SK-N-SH treated with all-trans-retinoic acid at 6 μM for 48 hours (cell line): ENCODE measurements around the gene NSUN2.

Experiments used
- ATAC-seq: fragments of 200-7000 bp; cut with Tn5 transposase; 3 replicates; pipeline ENCODE4 v1.9.1; 2020; ENCODE audit warnings: mild to moderate bottlenecking, moderate library complexity
- ARNTL ChIP-seq: fragments of 450-650 bp; formaldehyde crosslinking; IDR thresholded peaks from 2 replicates; pipeline ENCODE4 v1.5.0; 2020; ENCODE audit warnings: low read depth, mild to moderate bottlenecking, moderate library complexity, borderline replicate concordance
- BACH2 ChIP-seq: fragments of 250-450 bp; sonication (Bioruptor Pico); IDR thresholded peaks from 2 replicates; pipeline ENCODE4 v1.9.0; 2021; ENCODE audit warnings: mild to moderate bottlenecking, borderline replicate concordance
- CSDC2 ChIP-seq: fragments of 250-450 bp; sonication (Bioruptor Pico); IDR thresholded peaks from 2 replicates; pipeline ENCODE4 v1.5.0; 2020; ENCODE audit warnings: mild to moderate bottlenecking, moderate library complexity
- ESRRG ChIP-seq: fragments of 250-450 bp; sonication (Bioruptor Pico); IDR thresholded peaks from 2 replicates; pipeline ENCODE4 v1.6.1; 2021; ENCODE audit warnings: mild to moderate bottlenecking
- GLIS3 ChIP-seq: fragments of 250-450 bp; sonication (Bioruptor Pico); IDR thresholded peaks from 2 replicates; pipeline ENCODE4 v1.5.0; 2020; ENCODE audit warnings: mild to moderate bottlenecking, moderate library complexity
- ISL1 ChIP-seq: fragments of 250-450 bp; sonication (Bioruptor Pico); IDR thresholded peaks from 2 replicates; pipeline ENCODE4 v2.1.2; 2022; ENCODE audit warnings: mild to moderate bottlenecking, moderate library complexity
- OSR1 ChIP-seq: fragments of 250-450 bp; sonication (Bioruptor Pico); IDR thresholded peaks from 2 replicates; pipeline ENCODE4 v1.8.0; 2022; ENCODE audit warnings: moderate library complexity, mild to moderate bottlenecking, inconsistent platforms
- PPARA ChIP-seq: fragments of 250-450 bp; sonication (Bioruptor Pico); IDR thresholded peaks from 2 replicates; pipeline ENCODE4 v1.5.0; 2020; ENCODE audit warnings: mild to moderate bottlenecking, borderline replicate concordance
- RARB ChIP-seq: fragments of 250-450 bp; sonication (Bioruptor Pico); IDR thresholded peaks from 2 replicates; pipeline ENCODE4 v1.8.0; 2021; ENCODE audit warnings: mild to moderate bottlenecking, moderate library complexity
- SNAI2 ChIP-seq: fragments of 250-450 bp; sonication (Bioruptor Pico); IDR thresholded peaks from 2 replicates; pipeline ENCODE4 v1.5.0; 2020; ENCODE audit warnings: mild to moderate bottlenecking, moderate library complexity
- TCF4 ChIP-seq: fragments of 250-450 bp; sonication (Bioruptor Pico); IDR thresholded peaks from 2 replicates; pipeline ENCODE4 v1.8.0; 2021; ENCODE audit warnings: mild to moderate bottlenecking, moderate library complexity, borderline replicate concordance
- TOX ChIP-seq: fragments of 250-450 bp; sonication (Bioruptor Pico); IDR thresholded peaks from 2 replicates; pipeline ENCODE4 v1.8.0; 2021; ENCODE audit warnings: mild to moderate bottlenecking, moderate library complexity, borderline replicate concordance
- ZC3H10 ChIP-seq: fragments of 250-450 bp; sonication (Bioruptor Pico); IDR thresholded peaks from 2 replicates; pipeline ENCODE4 v1.5.1; 2021; ENCODE audit warnings: mild to moderate bottlenecking, moderate library complexity
- ZFP3 ChIP-seq: fragments of 250-450 bp; sonication (Bioruptor Pico); IDR thresholded peaks from 2 replicates; pipeline ENCODE4 v1.5.0; 2020; ENCODE audit warnings: mild to moderate bottlenecking, moderate library complexity
- ZFP30 ChIP-seq: fragments of 450-650 bp; formaldehyde crosslinking; IDR thresholded peaks from 2 replicates; pipeline ENCODE4 v1.5.0; 2022; ENCODE audit warnings: mild to moderate bottlenecking, moderate library complexity
- ZNF565 ChIP-seq: fragments of 450-650 bp; formaldehyde crosslinking; conservative IDR thresholded peaks from 2 replicates; pipeline ENCODE4 v1.5.0; 2020; ENCODE audit warnings: low read depth, mild to moderate bottlenecking, moderate library complexity
- ZNF70 ChIP-seq: fragments of 450-650 bp; formaldehyde crosslinking; IDR thresholded peaks from 2 replicates; pipeline ENCODE4 v1.5.0; 2020; ENCODE audit warnings: mild to moderate bottlenecking, moderate library complexity
- ZNF8 ChIP-seq: fragments of 450-650 bp; formaldehyde crosslinking; IDR thresholded peaks from 2 replicates; pipeline ENCODE4 v1.5.0; 2020; ENCODE audit warnings: mild to moderate bottlenecking, moderate library complexity
- TF ChIP-seq, protein P1 (sequence below): fragments of 250-450 bp; sonication (Bioruptor Pico); IDR thresholded peaks from 2 replicates; pipeline ENCODE4 v1.5.1; 2020; ENCODE audit warnings: low read depth, mild to moderate bottlenecking, moderate library complexity
- TF ChIP-seq, protein P2 (sequence below): fragments of 250-450 bp; sonication (Bioruptor Pico); IDR thresholded peaks from 2 replicates; pipeline ENCODE4 v1.8.0; 2021; ENCODE audit warnings: low read depth, mild to moderate bottlenecking, moderate library complexity, borderline replicate concordance
- TF ChIP-seq, protein P3 (sequence below): fragments of 250-450 bp; sonication (Bioruptor Pico); IDR thresholded peaks from 2 replicates; pipeline ENCODE4 v1.5.0; 2020; ENCODE audit warnings: mild to moderate bottlenecking, moderate library complexity
- TF ChIP-seq, protein P4 (sequence below): fragments of 250-450 bp; sonication (Bioruptor Pico); IDR thresholded peaks from 2 replicates; pipeline ENCODE4 v1.5.1; 2021; ENCODE audit warnings: mild to moderate bottlenecking, moderate library complexity

NSUN2 gene

DNA sequence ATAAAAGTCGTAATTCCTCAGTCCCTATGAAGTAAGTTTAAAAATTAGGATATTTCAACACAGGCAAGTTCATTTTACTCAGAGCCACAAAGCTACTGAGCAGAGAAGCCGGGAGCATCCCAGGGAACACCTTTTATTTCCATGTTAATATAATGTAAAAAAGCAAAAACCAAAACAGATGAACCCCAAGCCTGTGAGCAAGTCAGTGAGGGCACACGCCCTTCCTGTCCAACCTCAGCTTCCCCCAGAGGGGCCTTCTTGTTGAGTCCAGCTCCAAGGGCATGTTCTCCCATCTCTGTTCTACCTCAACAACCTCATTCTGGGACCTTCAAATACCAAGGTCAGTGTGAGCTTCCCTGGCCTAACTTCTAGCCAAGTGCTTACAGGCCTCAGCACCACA is 24.8 kb downstream of the NSUN2 start:
- no peak for ATAC-seq
- TF ChIP-seq PPARA (CRISPR knock-in tag): no peak
- no peak for TF ChIP-seq TCF4 (CRISPR knock-in tag)
- no peak for TF ChIP-seq ZFP3 (CRISPR knock-in tag)
- no peak for TF ChIP-seq CSDC2 (CRISPR knock-in tag)
- no peak for TF ChIP-seq GLIS3 (CRISPR knock-in tag)
- TF ChIP-seq, all 23 proteins: peak for 0

DNA sequence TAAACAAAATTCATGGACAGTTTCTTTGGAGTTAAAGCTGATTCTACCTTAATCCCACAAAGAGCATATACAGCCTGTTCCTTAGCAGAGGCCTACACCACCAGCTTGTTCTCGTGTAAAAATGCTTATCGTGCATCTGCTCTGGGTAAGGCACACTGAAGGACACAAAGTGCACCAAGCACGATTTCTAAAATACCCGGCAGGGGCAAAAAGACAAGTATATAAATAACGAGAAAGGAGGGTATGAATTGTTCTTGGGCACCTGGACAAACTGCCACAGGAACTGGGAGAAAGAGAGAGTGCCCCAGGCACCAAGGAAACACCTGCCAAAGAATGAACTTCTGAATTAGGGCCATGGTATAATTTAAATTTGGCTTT is 25.3 kb downstream of the NSUN2 start:
- TF ChIP-seq TCF4 (CRISPR knock-in tag) (no peak), ZFP3 (CRISPR knock-in tag) (no peak), ZC3H10 (CRISPR knock-in tag) (no peak), TOX (no peak), ISL1 (no peak), PPARA (CRISPR knock-in tag) (no peak), GLIS3 (CRISPR knock-in tag) (no peak), RARB (CRISPR knock-in tag) (no peak), BACH2 (CRISPR knock-in tag) (no peak), OSR1 (CRISPR knock-in tag) (no peak), SNAI2 (CRISPR knock-in tag) (no peak)
- TF ChIP-seq, protein P1, sequence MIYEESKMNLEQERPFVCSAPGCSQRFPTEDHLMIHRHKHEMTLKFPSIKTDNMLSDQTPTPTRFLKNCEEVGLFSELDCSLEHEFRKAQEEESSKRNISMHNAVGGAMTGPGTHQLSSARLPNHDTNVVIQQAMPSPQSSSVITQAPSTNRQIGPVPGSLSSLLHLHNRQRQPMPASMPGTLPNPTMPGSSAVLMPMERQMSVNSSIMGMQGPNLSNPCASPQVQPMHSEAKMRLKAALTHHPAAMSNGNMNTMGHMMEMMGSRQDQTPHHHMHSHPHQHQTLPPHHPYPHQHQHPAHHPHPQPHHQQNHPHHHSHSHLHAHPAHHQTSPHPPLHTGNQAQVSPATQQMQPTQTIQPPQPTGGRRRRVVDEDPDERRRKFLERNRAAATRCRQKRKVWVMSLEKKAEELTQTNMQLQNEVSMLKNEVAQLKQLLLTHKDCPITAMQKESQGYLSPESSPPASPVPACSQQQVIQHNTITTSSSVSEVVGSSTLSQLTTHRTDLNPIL (CRISPR knock-in tag): no peak
- TF ChIP-seq, protein P2, sequence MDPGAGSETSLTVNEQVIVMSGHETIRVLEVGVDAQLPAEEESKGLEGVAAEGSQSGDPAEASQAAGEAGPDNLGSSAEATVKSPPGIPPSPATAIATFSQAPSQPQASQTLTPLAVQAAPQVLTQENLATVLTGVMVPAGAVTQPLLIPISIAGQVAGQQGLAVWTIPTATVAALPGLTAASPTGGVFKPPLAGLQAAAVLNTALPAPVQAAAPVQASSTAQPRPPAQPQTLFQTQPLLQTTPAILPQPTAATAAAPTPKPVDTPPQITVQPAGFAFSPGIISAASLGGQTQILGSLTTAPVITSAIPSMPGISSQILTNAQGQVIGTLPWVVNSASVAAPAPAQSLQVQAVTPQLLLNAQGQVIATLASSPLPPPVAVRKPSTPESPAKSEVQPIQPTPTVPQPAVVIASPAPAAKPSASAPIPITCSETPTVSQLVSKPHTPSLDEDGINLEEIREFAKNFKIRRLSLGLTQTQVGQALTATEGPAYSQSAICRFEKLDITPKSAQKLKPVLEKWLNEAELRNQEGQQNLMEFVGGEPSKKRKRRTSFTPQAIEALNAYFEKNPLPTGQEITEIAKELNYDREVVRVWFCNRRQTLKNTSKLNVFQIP: no peak
- TF ChIP-seq, all 23 proteins: peak for 0
- ATAC-seq: no peak

DNA sequence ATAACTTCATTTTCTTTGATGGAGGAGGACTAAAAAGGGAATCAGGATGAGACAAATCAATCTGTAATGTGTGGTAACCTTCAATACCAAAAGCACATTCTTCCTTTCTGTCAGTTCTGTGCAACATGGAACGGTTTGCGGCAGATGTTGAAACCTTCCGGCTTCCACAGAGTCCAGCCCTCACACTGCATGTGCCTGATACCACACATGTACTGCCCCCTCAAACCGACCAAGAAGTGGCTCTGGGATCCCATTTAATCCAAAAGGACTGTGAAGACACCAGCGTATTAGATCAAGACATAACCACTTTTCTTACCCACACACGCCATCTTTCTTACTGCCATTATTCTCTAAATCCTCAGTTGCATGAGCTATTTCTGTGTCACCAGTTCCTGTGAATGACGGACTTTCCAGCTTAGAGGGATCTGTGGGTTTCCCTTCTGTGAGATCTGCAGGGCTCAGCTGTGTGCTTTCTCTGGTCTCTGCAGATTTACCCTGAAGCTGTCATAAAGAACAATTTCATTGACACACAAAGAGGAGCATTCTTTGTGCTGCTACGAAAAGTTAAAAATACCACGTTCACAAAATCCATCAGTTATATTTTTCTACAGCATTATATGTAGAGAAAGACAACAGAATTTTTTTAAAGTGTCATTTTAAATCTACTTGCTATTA is 25.8 kb downstream of the NSUN2 start:
- TF ChIP-seq ZFP30 (no peak), BACH2 (CRISPR knock-in tag) (no peak), ZNF8 (CRISPR knock-in tag) (no peak), ZC3H10 (CRISPR knock-in tag) (no peak), ZNF70 (CRISPR knock-in tag) (no peak), CSDC2 (CRISPR knock-in tag) (no peak), PPARA (CRISPR knock-in tag) (no peak), ZFP3 (CRISPR knock-in tag) (no peak), TOX (no peak), ISL1 (no peak), GLIS3 (CRISPR knock-in tag) (no peak), ARNTL (CRISPR knock-in tag) (no peak), RARB (CRISPR knock-in tag) (no peak), ZNF565 (CRISPR knock-in tag) (no peak), ESRRG (no peak), SNAI2 (CRISPR knock-in tag) (no peak)
- TF ChIP-seq, protein P2: no peak
- TF ChIP-seq, protein P3, sequence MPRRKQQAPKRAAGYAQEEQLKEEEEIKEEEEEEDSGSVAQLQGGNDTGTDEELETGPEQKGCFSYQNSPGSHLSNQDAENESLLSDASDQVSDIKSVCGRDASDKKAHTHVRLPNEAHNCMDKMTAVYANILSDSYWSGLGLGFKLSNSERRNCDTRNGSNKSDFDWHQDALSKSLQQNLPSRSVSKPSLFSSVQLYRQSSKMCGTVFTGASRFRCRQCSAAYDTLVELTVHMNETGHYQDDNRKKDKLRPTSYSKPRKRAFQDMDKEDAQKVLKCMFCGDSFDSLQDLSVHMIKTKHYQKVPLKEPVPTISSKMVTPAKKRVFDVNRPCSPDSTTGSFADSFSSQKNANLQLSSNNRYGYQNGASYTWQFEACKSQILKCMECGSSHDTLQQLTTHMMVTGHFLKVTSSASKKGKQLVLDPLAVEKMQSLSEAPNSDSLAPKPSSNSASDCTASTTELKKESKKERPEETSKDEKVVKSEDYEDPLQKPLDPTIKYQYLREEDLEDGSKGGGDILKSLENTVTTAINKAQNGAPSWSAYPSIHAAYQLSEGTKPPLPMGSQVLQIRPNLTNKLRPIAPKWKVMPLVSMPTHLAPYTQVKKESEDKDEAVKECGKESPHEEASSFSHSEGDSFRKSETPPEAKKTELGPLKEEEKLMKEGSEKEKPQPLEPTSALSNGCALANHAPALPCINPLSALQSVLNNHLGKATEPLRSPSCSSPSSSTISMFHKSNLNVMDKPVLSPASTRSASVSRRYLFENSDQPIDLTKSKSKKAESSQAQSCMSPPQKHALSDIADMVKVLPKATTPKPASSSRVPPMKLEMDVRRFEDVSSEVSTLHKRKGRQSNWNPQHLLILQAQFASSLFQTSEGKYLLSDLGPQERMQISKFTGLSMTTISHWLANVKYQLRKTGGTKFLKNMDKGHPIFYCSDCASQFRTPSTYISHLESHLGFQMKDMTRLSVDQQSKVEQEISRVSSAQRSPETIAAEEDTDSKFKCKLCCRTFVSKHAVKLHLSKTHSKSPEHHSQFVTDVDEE (CRISPR knock-in tag): no peak
- TF ChIP-seq, protein P4, sequence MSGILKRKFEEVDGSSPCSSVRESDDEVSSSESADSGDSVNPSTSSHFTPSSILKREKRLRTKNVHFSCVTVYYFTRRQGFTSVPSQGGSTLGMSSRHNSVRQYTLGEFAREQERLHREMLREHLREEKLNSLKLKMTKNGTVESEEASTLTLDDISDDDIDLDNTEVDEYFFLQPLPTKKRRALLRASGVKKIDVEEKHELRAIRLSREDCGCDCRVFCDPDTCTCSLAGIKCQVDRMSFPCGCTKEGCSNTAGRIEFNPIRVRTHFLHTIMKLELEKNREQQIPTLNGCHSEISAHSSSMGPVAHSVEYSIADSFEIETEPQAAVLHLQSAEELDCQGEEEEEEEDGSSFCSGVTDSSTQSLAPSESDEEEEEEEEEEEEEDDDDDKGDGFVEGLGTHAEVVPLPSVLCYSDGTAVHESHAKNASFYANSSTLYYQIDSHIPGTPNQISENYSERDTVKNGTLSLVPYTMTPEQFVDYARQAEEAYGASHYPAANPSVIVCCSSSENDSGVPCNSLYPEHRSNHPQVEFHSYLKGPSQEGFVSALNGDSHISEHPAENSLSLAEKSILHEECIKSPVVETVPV (CRISPR knock-in tag): no peak
- ATAC-seq: no peak
